NCI-H146 treated with DMSO at 0.1 percent for 48 hours (cell line): ENCODE data around the gene FBXO44.

Source experiments
- DNase-seq: peaks from one replicate; lab custom pipeline; 2025; ENCODE audit not compliant: unreplicated experiment; lab: John Stamatoyannopoulos, UW

The FBXO44 gene

GRCh38 chr1:11639372-11639771 lies 15.3 kb upstream of the FBXO44 start:
- DNase-seq: no peak

DNA sequence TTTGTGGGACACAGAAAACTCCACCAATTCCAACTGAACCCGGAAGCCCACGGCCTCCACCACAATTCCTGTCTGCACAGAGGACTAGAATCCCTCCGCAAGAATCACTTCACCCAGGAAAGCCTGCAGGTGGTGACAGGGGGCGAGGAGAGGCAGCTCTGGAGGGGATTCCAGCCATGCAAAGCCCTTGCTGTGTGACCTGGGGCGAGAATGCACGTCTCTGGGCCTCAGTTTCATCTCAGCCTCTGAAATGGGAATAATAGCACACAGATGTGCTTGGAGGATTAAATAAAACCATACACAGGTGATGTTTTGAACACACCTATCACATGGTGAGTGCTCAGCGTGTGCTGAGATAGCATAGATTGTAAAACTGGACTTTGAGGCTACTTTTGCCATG lies 14.6 kb upstream of the FBXO44 start:
- no peak for DNase-seq

DNA sequence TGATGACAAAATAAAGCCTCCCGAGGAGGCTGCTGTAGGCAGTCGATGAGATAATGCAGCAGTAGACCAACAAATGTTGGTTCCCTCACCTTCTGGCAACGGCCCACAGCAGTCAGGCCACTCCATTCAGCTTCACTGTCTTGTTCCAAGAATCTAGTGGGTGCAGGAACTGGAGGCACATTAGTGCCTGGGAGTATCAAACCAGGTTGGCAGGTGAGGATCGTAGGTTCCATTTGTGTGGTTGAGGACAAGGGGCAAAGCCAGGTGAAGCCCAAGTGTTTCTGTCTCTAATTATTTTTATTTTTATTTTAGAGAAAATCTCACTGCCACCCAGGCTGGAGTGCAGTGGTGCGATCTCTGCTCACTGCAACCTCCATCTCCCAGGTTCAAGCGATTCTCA lies 13.7 kb upstream of the FBXO44 start:
- no peak for DNase-seq

- no peak for DNase-seq
Observed at GRCh38 chr1:11641776-11642305, 12.8 kb upstream of the FBXO44 start.

GRCh38 chr1:11642418-11643017 lies 12.2 kb upstream of the FBXO44 start:
- peak; percentile 7 for DNase-seq

GRCh38 chr1:11643782-11644181 lies 10.9 kb upstream of the FBXO44 start:
- no peak for DNase-seq

DNA sequence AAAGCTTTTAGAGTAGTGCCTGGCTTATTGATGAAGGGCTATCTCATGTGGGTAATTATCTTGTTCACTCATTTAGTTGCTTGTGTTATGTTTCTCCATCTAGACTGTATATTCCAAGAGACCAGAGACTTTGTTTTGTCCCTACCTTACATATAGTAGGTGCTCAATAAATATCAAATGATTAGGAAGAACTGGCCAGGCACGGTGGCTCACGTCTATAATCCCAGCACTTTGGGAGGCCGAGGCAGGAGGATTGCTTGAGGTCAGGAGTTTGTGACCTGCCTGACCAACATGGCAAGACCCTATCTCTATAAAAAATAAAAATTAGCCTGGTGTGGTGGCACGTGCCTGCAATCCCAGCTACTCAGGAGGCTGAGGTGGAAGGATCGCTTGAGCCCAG lies 9.4 kb upstream of the FBXO44 start:
- no peak for DNase-seq

DNA sequence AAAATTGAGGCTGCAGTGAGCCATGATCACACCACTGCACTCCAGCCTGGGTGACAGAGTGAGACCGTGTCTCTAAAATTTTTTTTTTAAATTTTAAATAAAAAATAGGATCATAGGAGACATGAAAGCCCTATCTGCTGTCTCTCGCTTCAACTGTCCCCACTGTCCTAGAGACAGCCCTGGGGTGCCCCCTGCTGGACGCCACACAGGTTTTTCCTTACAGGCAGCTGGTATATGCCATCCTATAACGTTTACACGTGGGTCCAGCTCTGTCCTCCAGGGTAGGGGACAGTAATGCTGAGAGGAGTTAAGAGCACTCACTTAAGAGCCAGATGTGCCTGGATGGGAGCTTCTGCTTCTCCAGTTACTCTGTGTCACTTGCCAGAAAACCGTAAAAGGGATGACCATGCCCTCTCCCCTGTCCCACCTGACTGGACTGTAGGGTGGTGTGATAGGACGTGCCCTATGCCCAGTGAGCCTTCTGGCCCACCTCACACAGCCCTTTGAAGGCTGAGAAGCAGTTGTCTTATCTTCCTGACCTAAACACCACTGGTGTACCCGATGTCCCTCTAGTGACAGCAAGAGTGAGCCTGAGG lies 8.9 kb upstream of the FBXO44 start:
- peak; percentile 34 for DNase-seq

DNA sequence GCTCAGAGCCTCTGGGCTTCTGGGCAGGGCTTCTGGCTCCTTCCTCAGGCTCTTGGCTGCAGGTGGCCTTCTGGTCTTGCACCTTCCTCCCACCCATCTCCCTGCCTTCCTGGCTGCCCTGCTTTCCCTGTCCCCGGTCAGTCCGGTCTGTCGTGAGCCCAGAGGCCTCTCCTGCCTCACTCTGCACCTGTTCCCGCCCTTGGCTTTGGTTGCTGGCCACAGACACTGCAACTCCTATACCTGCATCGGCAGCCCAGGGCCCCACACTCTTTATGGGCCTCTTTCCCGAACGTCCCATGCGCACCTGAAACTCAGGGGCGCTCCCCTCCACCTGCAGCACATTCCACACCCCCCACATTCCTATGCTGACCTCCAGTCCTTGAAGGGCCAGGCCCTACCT lies 8.4 kb upstream of the FBXO44 start:
- no peak for DNase-seq

- DNase-seq: no peak
Observed at GRCh38 chr1:11647333-11647732, 7.3 kb upstream of the FBXO44 start.

DNA sequence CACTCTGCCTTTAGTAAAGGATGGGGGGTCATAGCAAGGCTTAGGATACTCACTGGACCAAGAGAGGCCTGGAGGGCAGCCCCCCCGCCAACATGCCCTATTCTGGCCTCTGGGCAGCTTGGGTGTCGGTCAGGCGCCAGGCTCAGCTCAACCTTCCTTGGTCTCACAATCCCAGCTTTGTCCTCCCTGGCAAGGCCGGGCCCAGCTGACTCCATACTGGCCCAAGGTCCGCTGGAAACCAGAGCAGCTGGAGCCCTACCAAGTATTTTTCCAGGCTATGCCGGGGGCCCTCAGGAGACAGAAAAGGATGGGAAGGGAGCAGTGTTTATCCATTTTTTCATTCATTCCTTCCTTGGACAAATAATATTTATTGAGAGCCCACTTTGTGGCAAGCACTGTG lies 6.6 kb upstream of the FBXO44 start:
- no peak for DNase-seq

DNA sequence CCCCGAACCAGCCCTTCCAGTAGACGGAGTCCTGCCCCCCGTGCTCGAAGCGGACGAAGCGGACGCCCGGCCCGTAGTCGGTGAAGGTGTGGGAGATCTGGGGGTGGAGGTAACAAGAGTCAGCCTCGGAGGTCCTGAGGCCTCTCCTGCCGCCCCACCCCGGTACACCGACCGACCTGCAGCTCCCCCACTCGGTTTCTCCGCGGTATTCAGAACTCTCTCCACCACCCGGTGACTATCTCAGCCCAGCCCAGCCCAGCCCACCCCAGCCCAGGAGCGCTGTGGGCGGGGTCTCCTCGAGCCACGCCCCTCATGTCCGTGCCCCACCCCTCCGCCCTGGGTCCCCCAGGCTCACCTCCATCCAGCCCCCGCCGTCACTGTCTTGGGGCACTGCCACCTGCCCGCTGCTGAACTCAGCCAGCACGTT lies 5.9 kb upstream of the FBXO44 start:
- no peak for DNase-seq

DNA sequence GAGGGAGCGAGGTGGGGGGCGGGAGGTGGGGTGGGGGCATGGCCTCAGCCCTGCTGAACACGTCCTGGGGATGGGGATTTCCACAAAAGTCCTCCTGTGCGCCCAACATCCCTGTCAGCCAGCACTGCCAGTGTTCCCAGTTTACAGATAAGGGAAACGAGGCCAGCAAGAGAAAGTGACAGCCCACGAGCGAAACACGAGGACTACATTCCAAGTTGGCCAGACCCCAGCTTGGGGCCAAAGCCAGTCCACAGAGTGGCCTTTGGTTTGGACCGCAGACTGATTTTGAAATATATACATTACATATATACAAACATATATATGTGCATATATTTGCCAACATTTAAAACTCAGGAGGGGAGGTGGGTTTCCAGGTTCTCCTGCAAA lies 5.4 kb upstream of the FBXO44 start:
- no peak for DNase-seq

GRCh38 chr1:11649624-11650330 lies 4.9 kb upstream of the FBXO44 start:
- no peak for DNase-seq

DNA sequence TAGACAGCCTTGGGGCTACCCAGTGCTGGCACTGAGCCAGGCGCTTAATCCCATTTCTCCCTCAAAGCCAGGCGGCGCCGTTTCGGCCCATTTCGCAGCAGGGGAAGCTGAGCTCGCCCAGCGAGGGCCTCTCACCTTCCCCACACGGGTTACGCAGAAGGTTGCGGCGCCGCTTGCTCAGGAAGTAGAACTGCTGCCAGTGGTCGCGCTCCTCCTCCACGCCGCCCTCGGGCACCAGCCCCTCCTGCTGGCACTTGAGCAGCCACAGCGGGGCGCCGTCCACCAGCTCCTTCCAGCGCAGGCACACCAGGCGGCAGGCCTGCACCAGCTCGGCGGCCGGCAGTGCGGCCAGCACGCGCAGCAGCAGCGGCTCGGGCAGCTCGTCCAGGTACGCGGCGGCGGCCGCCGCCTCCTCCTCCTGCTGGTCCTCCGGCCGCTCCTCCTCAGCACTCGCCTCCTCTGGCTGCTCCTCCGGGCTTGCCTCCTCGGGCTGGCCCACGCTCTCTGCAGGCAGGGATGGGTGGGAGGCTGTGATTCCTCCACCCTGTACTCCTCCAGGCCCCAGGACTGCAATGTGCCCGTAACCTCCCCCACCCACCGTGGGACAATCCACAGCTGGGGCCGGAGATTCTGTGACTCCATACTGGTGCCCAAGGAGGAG lies 4.2 kb upstream of the FBXO44 start:
- DNase-seq: peak; percentile 18

- DNase-seq: no peak
Observed at GRCh38 chr1:11651017-11651416, 3.7 kb upstream of the FBXO44 start.

GRCh38 chr1:11652203-11652780 lies 2.4 kb upstream of the FBXO44 start:
- no peak for DNase-seq

GRCh38 chr1:11653101-11653860 lies 1.4 kb upstream of the FBXO44 start:
- DNase-seq: no peak

- no peak for DNase-seq
Observed at GRCh38 chr1:11653861-11654136, 878 bp upstream of the FBXO44 start.

DNA sequence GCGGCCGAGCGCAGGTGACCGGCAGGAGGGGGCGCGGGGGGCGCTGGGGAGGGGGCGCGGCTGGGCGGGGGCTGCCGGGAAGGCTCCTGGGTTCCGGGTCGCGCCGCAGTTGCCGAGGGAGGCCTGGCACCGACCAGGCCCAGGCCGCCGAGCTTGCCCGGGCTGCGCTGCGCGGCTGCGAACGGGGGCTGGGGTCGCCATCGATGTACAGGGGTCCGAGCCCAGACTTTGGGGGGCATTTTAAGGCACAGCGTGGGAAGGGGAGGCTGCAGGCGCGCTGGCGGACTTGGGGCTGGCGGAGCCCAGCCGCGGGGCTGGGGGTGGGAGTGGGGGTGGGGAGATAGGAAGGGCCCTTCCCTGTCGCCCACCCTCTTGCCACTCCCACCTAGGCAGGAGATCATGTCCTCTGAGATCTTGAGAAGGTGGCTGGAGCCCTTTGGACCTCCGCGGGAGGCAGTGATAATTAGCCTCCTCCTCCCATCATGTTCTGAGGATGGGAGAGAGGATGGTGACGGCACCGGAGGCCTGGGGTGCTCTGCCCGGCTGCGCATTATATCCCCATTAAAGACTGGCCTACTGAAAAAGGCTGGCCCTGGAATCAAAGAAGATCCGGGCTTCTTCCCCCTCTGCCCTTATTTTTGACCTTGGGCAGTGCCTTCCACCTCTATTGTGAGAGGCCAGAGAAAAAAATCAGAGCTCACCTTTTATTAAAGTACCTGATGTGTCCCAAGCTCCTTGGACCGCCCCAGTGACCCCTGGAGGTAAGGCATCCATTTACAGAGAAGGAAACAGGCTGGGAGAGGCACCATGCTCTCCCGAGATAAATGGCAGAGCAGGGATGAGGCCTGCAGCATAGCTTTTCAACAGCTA lies 497 bp downstream of the FBXO44 start:
- no peak for DNase-seq
